Effector CD4-positive, alpha-beta T cell (primary cell): ENCODE results near the gene GPR37L1.
"Not testable (repeated sequence)": the region's sequence is repeated elsewhere in the genome, so short reads cannot be mapped to it uniquely, and the experiment has no call there.

Source experiments
- DNase-seq: peaks from one replicate; pipeline ENCODE4 v3.0.0-alpha.2; 2020

Gene GPR37L1

DNA sequence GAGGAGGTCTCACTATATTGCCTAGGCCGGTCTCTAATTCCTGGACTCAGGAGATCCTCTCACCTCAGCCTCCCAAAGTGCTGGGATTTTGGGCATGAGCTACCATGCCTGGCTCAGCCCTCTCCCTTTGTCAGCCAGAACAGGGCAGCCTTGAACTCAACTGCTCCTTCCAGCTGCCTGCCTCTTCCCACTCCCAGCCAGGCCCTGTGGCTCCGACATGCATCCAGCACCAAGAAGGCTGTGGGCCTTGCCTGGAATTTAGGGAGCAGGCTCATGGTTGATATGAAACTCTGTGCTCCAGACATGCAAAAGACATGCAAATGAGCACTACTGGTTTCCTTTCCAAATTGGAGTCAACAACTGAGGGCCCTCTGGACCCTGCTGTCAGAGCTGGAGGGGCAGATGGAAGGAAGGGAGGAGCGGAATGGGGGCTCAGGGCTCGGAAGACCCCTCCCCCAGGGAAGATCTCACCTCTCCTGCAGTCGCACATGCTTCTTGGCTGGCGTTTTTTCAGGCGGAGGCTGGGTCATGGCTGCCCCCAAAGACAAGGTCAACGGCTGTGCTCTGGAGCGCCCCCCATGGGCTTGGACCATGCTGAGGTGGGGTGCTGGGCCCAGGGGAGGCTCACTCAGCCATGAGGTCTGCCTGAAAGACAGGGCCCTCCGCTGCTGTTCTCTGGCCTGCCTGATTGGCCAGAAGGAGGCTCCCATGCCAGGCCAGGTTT is 36.3 kb downstream of the GPR37L1 start:
- no peak for DNase-seq

- DNase-seq: no peak
These were observed 37.0 kb downstream of the GPR37L1 start for GRCh38 chr1:202159534-202160371.

- DNase-seq: peak; percentile 67
These were observed 37.7 kb downstream of the GPR37L1 start, which contains the start of gene PTPN7 for GRCh38 chr1:202160377-202160940. TSS of gene PTPN7 (minus strand) at chr1:202160602. CDS start at chr1:202159402, 1,200 bp downstream.

GRCh38 chr1:202161151-202162046 is 38.7 kb downstream of the GPR37L1 start:
- no peak for DNase-seq

DNA sequence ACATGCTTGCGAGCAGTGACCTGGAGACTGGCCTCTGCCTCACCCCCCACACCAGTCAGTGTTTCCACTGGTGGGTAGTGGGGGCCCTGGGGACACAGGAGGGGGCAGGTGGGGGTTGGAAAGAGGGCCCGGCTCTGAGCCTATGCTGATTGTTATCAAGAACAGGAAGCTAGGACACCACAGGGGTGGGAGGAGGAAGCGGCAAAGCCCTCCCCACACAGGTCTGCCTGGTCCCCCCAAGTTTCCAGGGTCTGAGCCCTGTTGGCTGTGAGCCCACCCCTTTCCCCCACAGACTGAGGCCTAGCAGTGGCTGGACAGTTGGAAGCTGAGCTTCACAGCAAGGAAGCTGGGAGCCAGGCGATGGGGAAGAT is 39.3 kb downstream of the GPR37L1 start:
- no peak for DNase-seq

GRCh38 chr1:202162418-202163280 is 39.9 kb downstream of the GPR37L1 start:
- no peak for DNase-seq

DNA sequence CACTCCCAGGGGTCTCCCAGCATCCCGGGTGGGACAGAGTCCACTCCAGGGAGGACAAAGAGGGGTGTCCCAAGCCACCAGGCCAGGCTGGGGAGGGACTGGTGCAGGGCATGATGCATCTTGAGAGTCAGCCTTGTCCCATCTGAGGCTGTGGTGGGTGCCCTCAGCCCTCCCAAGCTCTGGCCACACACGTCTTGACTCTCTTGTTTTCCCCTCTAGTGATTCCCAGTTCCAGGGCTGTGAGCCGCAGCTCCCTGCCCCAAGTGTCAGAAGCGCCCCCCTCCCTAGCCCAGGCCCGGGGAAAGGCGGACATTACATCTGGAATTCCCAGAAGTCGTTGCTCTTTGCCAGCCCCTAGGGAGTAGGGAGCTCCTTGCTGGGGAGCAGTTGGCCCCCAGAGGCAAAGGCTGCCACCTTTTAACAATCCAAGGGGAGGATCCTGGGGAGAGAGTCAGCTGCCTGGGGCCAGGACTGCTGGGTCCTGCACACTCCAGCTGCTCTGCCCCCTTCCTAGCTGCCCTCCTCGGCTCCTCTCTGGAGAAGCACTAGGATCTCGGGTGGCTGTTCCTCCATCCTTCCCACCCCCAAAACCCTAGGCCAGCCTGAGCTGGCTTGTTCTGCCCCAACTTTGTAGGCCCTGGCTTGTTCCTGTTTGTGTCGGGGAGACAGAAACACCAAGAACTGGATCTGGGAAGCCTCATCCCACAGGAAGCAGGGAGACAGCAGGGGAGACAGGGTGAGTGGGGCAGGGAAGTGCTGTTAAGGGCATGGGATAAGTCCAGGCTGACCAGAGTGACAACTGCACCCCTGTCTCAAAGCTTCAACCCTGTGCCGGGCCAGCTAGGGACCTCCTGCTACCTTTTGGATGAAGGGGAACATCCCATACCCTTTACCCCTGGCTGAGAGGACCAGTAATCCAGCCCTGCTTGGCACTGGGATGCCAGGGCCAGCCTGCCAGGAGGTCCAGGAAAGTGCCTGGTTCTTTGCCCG is 40.9 kb downstream of the GPR37L1 start:
- DNase-seq: no peak

DNA sequence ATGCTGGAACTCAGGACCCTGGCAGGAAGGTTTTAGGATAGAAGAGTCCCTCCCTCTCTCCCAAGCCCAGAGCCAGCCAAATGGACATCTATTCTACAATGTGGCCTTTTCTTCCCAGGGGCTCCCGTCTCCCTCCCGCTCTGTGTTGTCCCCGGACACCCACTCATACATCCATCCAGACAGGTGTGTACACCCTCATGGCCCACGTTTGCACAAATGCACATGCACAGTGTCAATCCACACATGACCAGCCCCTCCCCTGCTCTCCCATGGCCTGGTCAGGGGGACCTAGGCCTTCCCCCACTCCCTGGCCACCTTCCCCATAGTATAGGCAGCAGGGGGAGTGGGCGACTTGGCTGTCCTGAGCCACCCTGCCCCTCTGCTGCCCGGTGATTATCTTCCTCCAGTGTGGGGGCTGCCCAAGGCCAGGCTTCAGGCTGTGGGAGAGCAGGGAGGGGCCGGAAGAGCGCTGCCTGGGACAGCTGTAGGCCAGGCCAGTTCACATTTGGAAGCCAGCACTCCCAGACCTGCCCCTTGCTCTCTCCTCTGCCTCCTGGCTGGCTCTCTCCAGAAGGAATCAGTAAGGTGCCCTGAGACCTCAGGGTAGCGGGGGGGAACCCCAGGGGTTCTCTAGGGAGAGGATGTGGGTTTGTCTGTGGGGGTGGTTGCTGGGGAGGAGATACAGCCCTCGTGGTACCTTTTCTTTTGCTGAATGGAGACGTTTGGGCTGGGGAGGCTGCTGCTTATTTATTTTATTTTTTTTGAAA is 41.7 kb downstream of the GPR37L1 start:
- DNase-seq: peak; percentile 79

GRCh38 chr1:202165267-202165941 is 42.7 kb downstream of the GPR37L1 start:
- DNase-seq: no peak

DNA sequence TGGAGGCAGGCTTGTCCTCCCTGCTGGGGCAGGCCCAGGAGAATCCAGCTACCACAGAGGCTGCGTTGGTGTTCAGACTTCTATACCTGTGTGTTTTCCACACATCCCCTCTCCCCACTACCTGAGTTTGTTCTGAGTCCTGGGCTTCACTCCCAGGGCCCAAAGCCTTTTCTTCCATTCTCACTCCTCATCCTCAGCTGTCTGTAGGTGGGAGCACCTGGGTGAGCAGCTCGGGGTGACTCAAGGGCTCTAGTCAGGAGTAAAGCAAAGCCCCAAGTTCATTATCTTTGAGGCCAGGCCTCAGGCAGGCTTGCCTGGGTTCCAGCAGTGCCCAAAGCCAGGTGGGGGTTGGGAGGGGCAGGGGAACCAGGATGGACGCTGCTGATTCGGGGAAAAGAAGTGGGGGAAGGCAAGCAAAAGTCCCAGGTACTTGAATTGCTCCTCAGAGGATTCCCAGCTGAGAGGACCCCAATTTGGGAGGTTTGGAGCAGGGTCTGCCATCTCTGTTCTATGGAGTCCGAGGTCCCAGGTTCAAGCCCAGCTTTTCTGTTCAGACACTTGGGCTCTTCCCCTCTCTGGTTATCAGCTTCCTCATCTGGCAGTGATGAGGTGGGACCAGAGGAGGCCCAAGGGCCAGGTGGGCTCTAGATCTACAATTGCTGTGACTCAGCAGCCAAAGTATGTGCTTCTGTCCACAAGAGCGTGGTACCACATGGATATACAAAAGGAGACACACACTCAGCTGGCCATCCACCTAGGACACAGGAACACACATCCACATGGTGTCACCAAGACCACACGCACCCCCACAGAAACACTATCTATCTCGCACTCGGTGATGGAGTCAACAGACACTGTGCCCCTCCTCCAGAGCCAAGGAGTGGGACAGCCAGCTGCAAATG is 43.5 kb downstream of the GPR37L1 start:
- DNase-seq: no peak

GRCh38 chr1:202167054-202167453 is 44.3 kb downstream of the GPR37L1 start:
- DNase-seq: not testable (repeated sequence)

DNA sequence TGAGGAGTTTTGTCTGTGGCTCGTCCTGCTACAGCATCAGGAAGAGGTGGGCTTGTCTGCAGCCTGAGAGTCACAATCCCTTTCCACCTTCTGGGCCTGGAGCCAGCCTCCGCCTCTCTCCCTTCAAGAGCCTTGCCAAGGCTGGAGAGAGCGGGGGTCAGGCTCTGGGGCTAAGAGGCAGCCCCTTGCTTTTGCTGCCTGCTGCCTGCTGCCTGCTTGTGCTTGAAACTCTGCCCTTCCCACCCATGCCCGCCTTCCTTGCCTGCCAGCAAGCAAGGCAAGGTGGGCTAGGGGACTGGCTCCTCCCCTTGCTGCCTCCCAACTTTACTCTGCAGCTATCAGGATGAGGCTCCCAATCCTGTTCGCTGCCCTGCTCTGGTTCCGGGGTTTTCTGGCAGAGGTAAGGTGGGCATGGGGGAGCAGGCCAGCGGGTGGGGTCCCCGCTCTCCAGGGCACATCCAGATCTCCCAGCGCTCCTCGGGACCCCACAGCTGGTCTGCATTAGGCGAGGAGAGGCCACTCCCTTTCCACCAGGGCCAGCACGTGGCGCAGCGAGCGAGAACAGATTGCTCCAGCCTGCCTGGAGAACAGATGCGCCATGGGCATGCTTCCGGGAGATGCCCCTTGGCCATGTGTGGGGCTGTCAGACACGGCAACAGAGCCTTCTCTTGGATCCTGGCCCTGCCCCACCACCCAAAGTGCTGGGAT is 45.1 kb downstream of the GPR37L1 start:
- DNase-seq: no peak

DNA sequence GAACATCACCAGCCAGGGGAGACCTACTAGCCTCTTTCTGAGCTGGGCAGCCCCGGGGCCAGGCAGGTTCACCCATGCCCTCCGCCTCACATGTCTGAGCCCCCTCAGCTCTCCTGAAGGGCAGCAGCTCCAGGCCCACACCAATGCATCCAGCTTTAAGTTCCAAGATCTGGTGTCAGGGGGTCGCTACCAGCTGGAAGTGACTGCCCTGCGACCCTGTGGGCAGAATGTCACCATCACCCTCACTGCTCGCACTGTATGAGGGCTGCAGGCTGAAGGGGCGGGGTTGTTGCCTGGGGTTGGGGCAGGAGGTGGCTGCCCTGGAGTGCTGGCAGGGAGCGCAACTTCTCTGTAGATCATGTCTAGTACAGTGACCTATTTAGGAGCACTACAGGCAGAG is 46.1 kb downstream of the GPR37L1 start:
- DNase-seq: no peak

DNA sequence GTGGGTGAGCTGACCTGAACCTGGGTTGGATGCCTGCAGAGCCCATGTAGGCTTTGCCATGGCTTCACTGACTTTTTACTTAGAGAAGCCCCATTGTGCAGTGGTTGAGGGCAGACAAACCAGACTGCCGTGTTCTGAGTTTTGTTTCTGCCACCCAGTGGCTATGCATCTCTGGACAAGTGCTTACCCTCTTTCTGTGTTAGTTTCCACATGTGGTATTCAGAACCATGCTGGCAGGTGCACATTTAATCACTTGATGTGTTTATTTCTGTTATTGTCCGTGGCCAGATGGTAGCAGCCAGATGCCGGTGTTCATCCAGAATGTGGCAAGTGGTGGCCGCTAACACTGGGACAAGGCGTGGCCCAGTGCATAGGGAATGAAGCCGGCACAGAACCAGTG is 48.0 kb downstream of the GPR37L1 start:
- no peak for DNase-seq

DNA sequence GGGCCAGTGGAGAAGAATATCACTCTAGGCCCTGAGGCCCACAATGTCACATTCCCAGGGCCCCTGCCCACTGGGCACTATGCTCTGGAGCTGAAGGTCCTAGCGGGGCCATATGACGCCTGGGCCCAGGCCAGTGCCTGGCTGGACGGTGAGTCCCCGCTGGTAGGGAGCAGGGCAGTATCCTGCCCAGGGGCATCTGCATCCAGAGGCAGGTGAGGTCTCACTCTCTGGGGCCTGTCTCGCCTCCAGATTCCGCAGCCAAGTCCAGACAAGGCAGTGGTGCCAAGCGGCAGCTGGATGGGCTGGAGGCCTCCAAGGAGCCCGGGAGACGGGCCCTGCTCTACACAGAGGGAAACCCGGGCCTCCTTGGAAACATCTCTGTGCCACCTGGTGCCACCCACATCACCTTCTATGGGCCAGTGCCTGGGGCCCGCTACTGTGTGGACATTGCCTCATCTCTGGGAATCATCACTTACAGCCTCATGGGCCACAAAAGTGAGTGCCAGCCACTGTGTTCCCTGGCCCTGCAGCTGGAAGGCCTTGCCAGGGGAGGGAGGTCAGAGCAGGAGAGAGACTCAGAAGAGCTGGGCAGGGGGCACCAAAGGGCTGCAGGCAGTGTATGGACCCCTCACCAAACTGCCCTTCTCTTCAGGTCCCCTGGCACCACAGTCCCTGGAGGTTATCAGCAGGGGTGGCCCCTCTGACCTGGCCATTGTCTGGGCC is 48.7 kb downstream of the GPR37L1 start:
- DNase-seq: no peak

DNA sequence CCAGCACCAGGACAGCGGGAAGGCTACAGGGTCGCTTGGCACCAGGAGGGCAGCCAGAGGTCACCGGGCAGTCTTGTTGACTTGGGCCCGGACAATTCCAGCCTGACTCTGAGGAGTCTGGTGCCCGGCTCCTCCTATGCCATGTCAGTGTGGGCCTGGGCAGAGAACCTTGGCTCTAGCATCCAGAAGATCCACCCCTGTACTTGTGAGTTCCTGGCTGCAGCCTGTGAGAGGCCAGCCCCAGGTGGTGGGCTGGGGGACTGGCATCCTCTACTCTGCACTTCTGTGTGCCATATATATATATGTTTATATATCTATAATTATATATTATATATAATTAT is 49.3 kb downstream of the GPR37L1 start:
- DNase-seq: no peak

- no peak for DNase-seq
These were observed 51.3 kb downstream of the GPR37L1 start for GRCh38 chr1:202173993-202174392.
